HepG2 (cell line): ENCODE results near the gene CARMIL3.
"Not testable (repeated sequence)": the region's sequence is repeated elsewhere in the genome, so short reads cannot be mapped to it uniquely, and the experiment has no call there.

ENCODE experiments used
- CTCF ChIP-seq: sonication (generic); formaldehyde crosslinking; IDR thresholded peaks from 2 replicates; pipeline ENCODE4 v1.5.0; 2020; ENCODE audit warnings: mild to moderate bottlenecking, missing genetic modification reagents, moderate library complexity
- HNRNPL ChIP-seq: fragments of 200-400 bp; formaldehyde crosslinking; IDR thresholded peaks from 2 replicates; pipeline ENCODE4 v1.6.1; 2017; ENCODE audit warnings: mild to moderate bottlenecking, low read depth, low read length
- SIN3A ChIP-seq: IDR thresholded peaks from 2 replicates; pipeline ENCODE4 v1.6.1; 2011; ENCODE audit warnings: low read depth, mild to moderate bottlenecking, control low read depth, low read length, borderline replicate concordance
- ZNF770 ChIP-seq: sonication (generic); formaldehyde crosslinking; IDR thresholded peaks from 2 replicates; pipeline ENCODE4 v1.5.0; 2020; ENCODE audit warnings: mild to moderate bottlenecking, missing genetic modification reagents
- ZSCAN12 ChIP-seq: sonication (generic); formaldehyde crosslinking; IDR thresholded peaks from 2 replicates; pipeline ENCODE4 v1.9.0; 2021; ENCODE audit warnings: mild to moderate bottlenecking, missing genetic modification reagents
- TF ChIP-seq, protein P1 (sequence below): sonication (generic); formaldehyde crosslinking; IDR thresholded peaks from 2 replicates; pipeline ENCODE4 v1.8.1; 2023; ENCODE audit warnings: mild to moderate bottlenecking, missing genetic modification reagents, borderline replicate concordance

DNA sequence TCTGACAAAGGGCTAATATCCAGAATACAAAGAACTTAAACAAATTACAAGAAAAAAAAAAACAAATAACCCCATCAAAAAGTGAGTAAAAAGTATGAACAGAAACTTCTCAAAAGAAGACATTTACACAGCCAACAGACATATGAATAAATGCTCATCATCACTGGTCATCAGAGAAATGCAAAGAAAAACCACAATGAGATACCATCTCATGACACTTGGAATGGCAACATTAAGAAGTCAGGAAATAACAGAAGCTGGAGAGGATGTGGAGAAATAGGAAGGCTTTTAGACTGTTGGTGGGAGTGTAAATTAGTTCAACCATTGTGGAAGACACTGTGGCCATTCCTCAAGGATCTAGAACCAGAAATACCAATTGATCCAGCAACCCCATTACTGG lies 32.8 kb upstream of the CARMIL3 start:
- not testable (repeated sequence) for TF ChIP-seq SIN3A; HNRNPL; ZNF770; CTCF (CRISPR knock-in tag); ZSCAN12
- TF ChIP-seq, protein P1, sequence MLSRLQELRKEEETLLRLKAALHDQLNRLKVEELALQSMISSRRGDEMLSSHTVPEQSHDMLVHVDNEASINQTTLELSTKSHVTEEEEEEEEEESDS (CRISPR knock-in tag): not testable (repeated sequence)
